SK-N-MC (cell line): Measurements from ENCODE around the gene HAVCR2.

Experiments used
- EZH2 ChIP-seq: fragments of 200-600 bp; sonication (generic); IDR thresholded peaks from one replicate; pipeline ENCODE4 v1.6.1; 2017; ENCODE audit warnings: antibody characterized with exemption
- FOXP2 ChIP-seq: optimal IDR thresholded peaks from 2 replicates; pipeline ENCODE3; 2011; ENCODE audit warnings: mild to moderate bottlenecking, moderate library complexity; ENCODE audit not compliant: insufficient read depth; ENCODE audit errors: extremely low read length, control extremely low read depth
- POLR2AphosphoS5 ChIP-seq: IDR thresholded peaks from 2 replicates; pipeline ENCODE4 v1.6.1; 2012; ENCODE audit warnings: mild to moderate bottlenecking, low read depth, low read length, borderline replicate concordance

DNA sequence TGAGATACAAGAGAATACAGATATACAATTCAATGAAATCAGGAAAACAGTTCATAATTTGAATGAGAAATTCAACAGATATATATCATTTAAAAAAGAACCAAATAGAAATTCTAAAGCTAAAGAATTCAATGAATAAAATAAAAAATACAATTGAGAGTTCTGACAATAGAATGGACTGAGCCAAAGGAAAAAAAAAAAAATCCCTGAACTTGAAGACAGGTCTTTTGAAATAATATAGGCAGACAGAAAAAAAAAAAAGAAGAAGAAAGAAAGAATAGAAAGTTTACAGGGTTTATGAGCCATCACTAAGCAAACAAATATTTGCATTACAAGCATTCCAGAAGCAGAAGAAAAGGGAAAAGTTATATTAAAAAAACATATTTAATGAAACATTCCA lies 12.9 kb upstream of the HAVCR2 start:
- TF ChIP-seq POLR2AphosphoS5 (no peak), EZH2 (no peak), FOXP2 (no peak)
